MM.1S (cell line): ENCODE measurements around the gene SYT9.

ENCODE experiments used
- DNase-seq: peaks from one replicate; pipeline ENCODE4 v3.0.0-alpha.2; 2015
- H2AFZ ChIP-seq: fragments of 300-600 bp; sonication (generic); 2 replicates; pipeline ENCODE4 v1.6.0; 2016; ENCODE audit warnings: antibody characterized with exemption, low read length
- H3F3A ChIP-seq: fragments of 300-600 bp; sonication (generic); 2 replicates; pipeline ENCODE4 v1.6.1; 2016; ENCODE audit warnings: mild to moderate bottlenecking, antibody characterized with exemption, low read length, moderate library complexity, mixed read lengths; ENCODE audit not compliant: insufficient read depth
- H3K27ac ChIP-seq: fragments of 300-600 bp; sonication (generic); 2 replicates; pipeline ENCODE4 v1.5.1; 2016; ENCODE audit warnings: mild to moderate bottlenecking, low read length
- H3K27me3 ChIP-seq: fragments of 300-600 bp; sonication (generic); replicated peaks from 2 replicates; pipeline ENCODE4 v1.6.0; 2016; ENCODE audit warnings: low read length; ENCODE audit not compliant: insufficient read depth
- H3K36me3 ChIP-seq: fragments of 300-600 bp; sonication (generic); replicated peaks from 2 replicates; pipeline ENCODE4 v1.6.1; 2016; ENCODE audit warnings: mild to moderate bottlenecking, low read length, mixed read lengths; ENCODE audit not compliant: insufficient read depth
- H3K4me1 ChIP-seq: fragments of 300-600 bp; sonication (generic); 2 replicates; pipeline ENCODE4 v1.6.1; 2016; ENCODE audit warnings: low read length, mixed read lengths
- H3K4me2 ChIP-seq: fragments of 300-600 bp; sonication (generic); 2 replicates; pipeline ENCODE4 v1.6.0; 2016; ENCODE audit warnings: low read depth, low read length
- H3K4me3 ChIP-seq: fragments of 300-600 bp; sonication (generic); 2 replicates; pipeline ENCODE4 v1.5.1; 2016; ENCODE audit warnings: low read length, mixed read lengths
- H3K79me2 ChIP-seq: fragments of 300-600 bp; sonication (generic); 2 replicates; pipeline ENCODE4 v1.6.1; 2016; ENCODE audit warnings: mixed run types, low read length, mixed read lengths
- H3K9ac ChIP-seq: fragments of 300-600 bp; sonication (generic); 2 replicates; pipeline ENCODE4 v1.6.1; 2016; ENCODE audit warnings: low read length, mixed read lengths
- H3K9me2 ChIP-seq: fragments of 300-600 bp; sonication (generic); replicated peaks from 2 replicates; pipeline ENCODE4 v1.6.1; 2016; ENCODE audit warnings: mild to moderate bottlenecking, low read length, mixed read lengths; ENCODE audit not compliant: insufficient read depth
- H3K9me3 ChIP-seq: fragments of 300-600 bp; sonication (generic); replicated peaks from 2 replicates; pipeline ENCODE4 v1.6.1; 2016; ENCODE audit warnings: mild to moderate bottlenecking, low read length, mixed read lengths; ENCODE audit not compliant: insufficient read depth
- H4K20me1 ChIP-seq: fragments of 300-600 bp; sonication (generic); 2 replicates; pipeline ENCODE4 v1.6.1; 2016; ENCODE audit warnings: mild to moderate bottlenecking, low read length, moderate library complexity, mixed read lengths; ENCODE audit not compliant: insufficient read depth
- EZH2 ChIP-seq: fragments of 300-600 bp; sonication (generic); optimal IDR thresholded peaks from 2 replicates; pipeline ENCODE3; 2017; ENCODE audit warnings: low read depth, mild to moderate bottlenecking, antibody characterized with exemption, low read length, mixed read lengths
- EZH2phosphoT487 ChIP-seq: fragments of 300-600 bp; sonication (generic); IDR thresholded peaks from 2 replicates; pipeline ENCODE4 v1.6.1; 2018; ENCODE audit warnings: antibody characterized with exemption, low read length
- TF ChIP-seq, protein P1 (sequence below): fragments of 300-600 bp; sonication (generic); IDR thresholded peaks from 2 replicates; pipeline ENCODE4 v1.5.1; 2016; ENCODE audit warnings: antibody characterized with exemption, low read length, mixed read lengths

The SYT9 gene

GRCh38 chr11:7484645-7485044, 232.9 kb downstream of the SYT9 start:
- no peak for DNase-seq
- no peaks in the 10 kb centered on the region for H3K9me2 ChIP-seq
- H3K4me1 ChIP-seq: no peaks in the 10 kb centered on the region
- H3K9ac ChIP-seq: no peak overlapping the region
- H3K4me2 ChIP-seq: no peak overlapping the region
- no peak overlapping the region for H3K4me3 ChIP-seq
- no peaks in the 10 kb centered on the region for H4K20me1 ChIP-seq
- H3K9me3 ChIP-seq: no peaks in the 10 kb centered on the region
- TF ChIP-seq EZH2: no peak
- TF ChIP-seq, protein P1, sequence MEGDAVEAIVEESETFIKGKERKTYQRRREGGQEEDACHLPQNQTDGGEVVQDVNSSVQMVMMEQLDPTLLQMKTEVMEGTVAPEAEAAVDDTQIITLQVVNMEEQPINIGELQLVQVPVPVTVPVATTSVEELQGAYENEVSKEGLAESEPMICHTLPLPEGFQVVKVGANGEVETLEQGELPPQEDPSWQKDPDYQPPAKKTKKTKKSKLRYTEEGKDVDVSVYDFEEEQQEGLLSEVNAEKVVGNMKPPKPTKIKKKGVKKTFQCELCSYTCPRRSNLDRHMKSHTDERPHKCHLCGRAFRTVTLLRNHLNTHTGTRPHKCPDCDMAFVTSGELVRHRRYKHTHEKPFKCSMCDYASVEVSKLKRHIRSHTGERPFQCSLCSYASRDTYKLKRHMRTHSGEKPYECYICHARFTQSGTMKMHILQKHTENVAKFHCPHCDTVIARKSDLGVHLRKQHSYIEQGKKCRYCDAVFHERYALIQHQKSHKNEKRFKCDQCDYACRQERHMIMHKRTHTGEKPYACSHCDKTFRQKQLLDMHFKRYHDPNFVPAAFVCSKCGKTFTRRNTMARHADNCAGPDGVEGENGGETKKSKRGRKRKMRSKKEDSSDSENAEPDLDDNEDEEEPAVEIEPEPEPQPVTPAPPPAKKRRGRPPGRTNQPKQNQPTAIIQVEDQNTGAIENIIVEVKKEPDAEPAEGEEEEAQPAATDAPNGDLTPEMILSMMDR: no peak
- no peak for TF ChIP-seq EZH2phosphoT487
- H3F3A ChIP-seq: no peaks in the 10 kb centered on the region
- H2AFZ ChIP-seq: no peak overlapping the region
- no peaks in the 10 kb centered on the region for H3K79me2 ChIP-seq
- H3K27ac ChIP-seq: no peak overlapping the region
- no peaks in the 10 kb centered on the region for H3K27me3 ChIP-seq
- no peaks in the 10 kb centered on the region for H3K36me3 ChIP-seq

- Histone ChIP-seq H3K27me3 (no peaks in the 10 kb centered on the region), H3K4me3 (no peak within 1 kb of the TSS), H3K9me3 (no peaks in the 10 kb centered on the region), H3K4me2 (no peak within 1 kb of the TSS), H2AFZ (no peak within 1 kb of the TSS), H3K9me2 (no peaks in the 10 kb centered on the region), H3K27ac (no peak within 1 kb of the TSS), H3K79me2 (no peaks in the 10 kb centered on the region), H3F3A (no peaks in the 10 kb centered on the region), H3K9ac (no peak within 1 kb of the TSS), H4K20me1 (no peaks in the 10 kb centered on the region), H3K4me1 (no peaks in the 10 kb centered on the region), H3K36me3 (no peaks in the 10 kb centered on the region)
- DNase-seq: no peak
- TF ChIP-seq EZH2phosphoT487 (no peak), EZH2 (no peak)
- TF ChIP-seq, protein P1: no peak
These were observed 233.7 kb downstream of the SYT9 start, which contains the start of gene OLFML1 for GRCh38 chr11:7485186-7486097. TSS of gene OLFML1 (plus strand) at chr11:7485506. CDS start at chr11:7485876, 370 bp downstream.

GRCh38 chr11:7486098-7486780, 234.5 kb downstream of the SYT9 start:
- no peaks in the 10 kb centered on the region for H3K27me3 ChIP-seq
- H3K27ac ChIP-seq: no peak overlapping the region
- no peaks in the 10 kb centered on the region for H3K4me1 ChIP-seq
- DNase-seq: no peak
- no peaks in the 10 kb centered on the region for H4K20me1 ChIP-seq
- no peaks in the 10 kb centered on the region for H3K9me3 ChIP-seq
- TF ChIP-seq, protein P1: no peak
- no peak for TF ChIP-seq EZH2
- no peaks in the 10 kb centered on the region for H3F3A ChIP-seq
- no peaks in the 10 kb centered on the region for H3K36me3 ChIP-seq
- no peak overlapping the region for H3K9ac ChIP-seq
- no peaks in the 10 kb centered on the region for H3K9me2 ChIP-seq
- no peaks in the 10 kb centered on the region for H3K79me2 ChIP-seq
- no peak overlapping the region for H3K4me3 ChIP-seq
- no peak overlapping the region for H3K4me2 ChIP-seq
- H2AFZ ChIP-seq: no peak overlapping the region
